Gastrocnemius medialis (tissue), 4 donors: ENCODE measurements around the gene FNDC3B.

Experiments used
- POLR2A ChIP-seq, 2 donors: fragments of 450-650 bp; IDR thresholded peaks; one replicate each; pipeline ENCODE4 v1.6.1; 2017; ENCODE audit warnings: antibody characterized with exemption in 2 of 2, mild to moderate bottlenecking in 2 of 2, moderate library complexity in 2 of 2
- TF ChIP-seq, protein P1 (sequence below), 5 experiments: fragments of 450-650 bp in 3 of 5; fragments of 200-600 bp in 2 of 5; sonication (generic) in 2 of 5; IDR thresholded peaks in 4 of 5; conservative IDR thresholded peaks in 1 of 5; 1 replicate in 4 of 5; 2 replicates in 1 of 5; pipeline ENCODE4 v1.5.1; 2016 to 2019; ENCODE audit warnings: antibody characterized with exemption in 5 of 5, mild to moderate bottlenecking in 3 of 5, moderate library complexity in 3 of 5

- TF ChIP-seq, protein P1, sequence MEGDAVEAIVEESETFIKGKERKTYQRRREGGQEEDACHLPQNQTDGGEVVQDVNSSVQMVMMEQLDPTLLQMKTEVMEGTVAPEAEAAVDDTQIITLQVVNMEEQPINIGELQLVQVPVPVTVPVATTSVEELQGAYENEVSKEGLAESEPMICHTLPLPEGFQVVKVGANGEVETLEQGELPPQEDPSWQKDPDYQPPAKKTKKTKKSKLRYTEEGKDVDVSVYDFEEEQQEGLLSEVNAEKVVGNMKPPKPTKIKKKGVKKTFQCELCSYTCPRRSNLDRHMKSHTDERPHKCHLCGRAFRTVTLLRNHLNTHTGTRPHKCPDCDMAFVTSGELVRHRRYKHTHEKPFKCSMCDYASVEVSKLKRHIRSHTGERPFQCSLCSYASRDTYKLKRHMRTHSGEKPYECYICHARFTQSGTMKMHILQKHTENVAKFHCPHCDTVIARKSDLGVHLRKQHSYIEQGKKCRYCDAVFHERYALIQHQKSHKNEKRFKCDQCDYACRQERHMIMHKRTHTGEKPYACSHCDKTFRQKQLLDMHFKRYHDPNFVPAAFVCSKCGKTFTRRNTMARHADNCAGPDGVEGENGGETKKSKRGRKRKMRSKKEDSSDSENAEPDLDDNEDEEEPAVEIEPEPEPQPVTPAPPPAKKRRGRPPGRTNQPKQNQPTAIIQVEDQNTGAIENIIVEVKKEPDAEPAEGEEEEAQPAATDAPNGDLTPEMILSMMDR (IDR thresholded peaks at IDR 0.05 in 4 of 5, conservative IDR thresholded peaks at IDR 0.05 in 1 of 5) = no peak
- no peak for TF ChIP-seq POLR2A (IDR thresholded peaks at IDR 0.05)
These were observed 277.4 kb downstream of the FNDC3B start for GRCh38 chr3:172316758-172317157.
